D341Med (cell line): ENCODE results near the gene NTRK3.

ENCODE experiments used
- DNase-seq: peaks from one replicate; pipeline ENCODE4 v3.0.0; 2012; ENCODE audit warnings: low spot score

Gene NTRK3

GRCh38 chr15:87816811-87817210 is 439.7 kb downstream of the NTRK3 start:
- no peak for DNase-seq

- no peak for DNase-seq
Measured at GRCh38 chr15:87816016-87816415, 440.5 kb downstream of the NTRK3 start.
